ENCODE measurements around the gene PIGM.

DNA sequence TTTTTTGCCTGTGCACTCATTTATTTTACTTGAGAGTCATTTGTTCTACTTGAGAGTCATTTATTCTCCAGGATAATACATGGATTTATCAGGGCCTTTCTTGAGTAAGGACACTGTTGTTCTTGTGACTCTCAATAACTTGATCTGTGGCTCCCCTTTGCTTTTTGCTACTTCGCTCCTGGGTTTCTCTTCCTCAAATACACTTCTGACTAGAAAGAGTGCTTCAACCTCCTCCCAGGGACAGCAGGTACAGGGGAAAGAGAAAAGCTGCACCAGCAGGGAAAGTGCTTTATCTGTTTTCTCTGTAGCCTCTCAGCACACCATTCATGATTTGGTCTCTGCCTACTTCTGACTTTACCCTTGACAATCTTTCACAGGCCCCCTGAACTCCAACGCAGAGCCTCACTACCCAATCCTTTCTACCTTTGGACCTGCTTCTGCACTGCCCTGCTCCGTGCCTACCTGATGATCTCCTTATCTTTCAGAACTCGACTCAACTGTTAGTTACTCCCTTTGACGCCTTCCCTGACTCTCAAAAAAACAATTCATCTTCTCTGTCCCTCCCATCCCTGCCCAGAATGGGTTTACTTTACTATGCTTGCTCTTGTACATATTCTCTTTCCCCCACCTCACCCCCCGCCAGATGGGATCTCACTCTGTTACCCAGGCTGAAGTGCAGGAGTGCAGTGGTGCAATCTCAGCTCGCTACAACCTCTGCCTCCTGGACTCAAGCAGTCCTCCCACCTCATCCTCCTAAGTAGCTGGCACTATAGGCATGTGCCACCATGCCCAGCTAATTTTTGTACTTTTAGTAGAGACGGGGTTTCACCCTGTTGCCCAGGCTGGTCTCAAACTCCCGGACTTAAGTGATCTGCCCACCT, 15.6 kb upstream of the PIGM start:
- TF ChIP-seq, protein P1, sequence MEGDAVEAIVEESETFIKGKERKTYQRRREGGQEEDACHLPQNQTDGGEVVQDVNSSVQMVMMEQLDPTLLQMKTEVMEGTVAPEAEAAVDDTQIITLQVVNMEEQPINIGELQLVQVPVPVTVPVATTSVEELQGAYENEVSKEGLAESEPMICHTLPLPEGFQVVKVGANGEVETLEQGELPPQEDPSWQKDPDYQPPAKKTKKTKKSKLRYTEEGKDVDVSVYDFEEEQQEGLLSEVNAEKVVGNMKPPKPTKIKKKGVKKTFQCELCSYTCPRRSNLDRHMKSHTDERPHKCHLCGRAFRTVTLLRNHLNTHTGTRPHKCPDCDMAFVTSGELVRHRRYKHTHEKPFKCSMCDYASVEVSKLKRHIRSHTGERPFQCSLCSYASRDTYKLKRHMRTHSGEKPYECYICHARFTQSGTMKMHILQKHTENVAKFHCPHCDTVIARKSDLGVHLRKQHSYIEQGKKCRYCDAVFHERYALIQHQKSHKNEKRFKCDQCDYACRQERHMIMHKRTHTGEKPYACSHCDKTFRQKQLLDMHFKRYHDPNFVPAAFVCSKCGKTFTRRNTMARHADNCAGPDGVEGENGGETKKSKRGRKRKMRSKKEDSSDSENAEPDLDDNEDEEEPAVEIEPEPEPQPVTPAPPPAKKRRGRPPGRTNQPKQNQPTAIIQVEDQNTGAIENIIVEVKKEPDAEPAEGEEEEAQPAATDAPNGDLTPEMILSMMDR (IDR thresholded peaks at IDR 0.05): no peak
- TF ChIP-seq POLR2A (IDR thresholded peaks at IDR 0.05): no peak
- TF ChIP-seq EP300 (IDR thresholded peaks at IDR 0.05): no peak
